SU-DHL-6 (cell line): ENCODE data around the gene RMDN3.

Source experiments
- H2AFZ ChIP-seq: fragments of 200-600 bp; sonication (generic); 2 replicates; pipeline ENCODE4 v1.6.1; 2014; ENCODE audit warnings: low read depth, mild to moderate bottlenecking, moderate library complexity, mixed read lengths, antibody characterized with exemption, low read length; ENCODE audit not compliant: severe bottlenecking
- H3F3A ChIP-seq: fragments of 200-600 bp; shearing (Covaris generic); 2 replicates; pipeline ENCODE4 v1.6.0; 2016; ENCODE audit warnings: antibody characterized with exemption, mild to moderate bottlenecking; ENCODE audit not compliant: insufficient read depth
- H3K27ac ChIP-seq: fragments of 200-600 bp; sonication (generic); 2 replicates; pipeline ENCODE4 v1.5.1; 2016; ENCODE audit warnings: low read depth, mild to moderate bottlenecking, low read length, moderate library complexity, mixed read lengths
- H3K27me3 ChIP-seq: fragments of 200-600 bp; sonication (generic), shearing (Covaris generic); 2 replicates; pipeline ENCODE4 v1.6.0; 2014; ENCODE audit warnings: mild to moderate bottlenecking, low read length
- H3K36me3 ChIP-seq: fragments of 200-600 bp; sonication (generic); 2 replicates; pipeline ENCODE4 v1.6.1; 2014; ENCODE audit warnings: mild to moderate bottlenecking, low read length, mixed read lengths
- H3K4me2 ChIP-seq: fragments of 300-600, 200-600 bp; shearing (Covaris generic), sonication (generic); 2 replicates; pipeline ENCODE4 v1.6.0; 2014; ENCODE audit warnings: low read length, low read depth, mild to moderate bottlenecking; ENCODE audit not compliant: poor library complexity, severe bottlenecking
- H3K4me3 ChIP-seq: fragments of 200-600 bp; sonication (generic); 2 replicates; pipeline ENCODE4 v1.5.1; 2014; ENCODE audit warnings: antibody characterized with exemption, low read length, mild to moderate bottlenecking, mixed read lengths; ENCODE audit not compliant: insufficient read depth, poor library complexity, severe bottlenecking
- H3K79me2 ChIP-seq: fragments of 200-600 bp; sonication (generic); 2 replicates; pipeline ENCODE4 v1.6.1; 2014; ENCODE audit warnings: mild to moderate bottlenecking, low read length, moderate library complexity; ENCODE audit not compliant: insufficient read depth
- H3K9ac ChIP-seq: fragments of 200-600 bp; sonication (generic); 2 replicates; pipeline ENCODE4 v1.7.0; 2014; ENCODE audit warnings: mild to moderate bottlenecking, low read length
- H3K9me2 ChIP-seq: fragments of 200-600 bp; sonication (generic); replicated peaks from 2 replicates; pipeline ENCODE4 v1.6.1; 2014; ENCODE audit warnings: low read length; ENCODE audit not compliant: insufficient read depth
- H3K9me3 ChIP-seq: fragments of 200-600 bp; sonication (generic); 2 replicates; pipeline ENCODE4 v1.6.1; 2014; ENCODE audit warnings: low read length, mixed read lengths; ENCODE audit not compliant: insufficient read depth
- H4K20me1 ChIP-seq: fragments of 200-600 bp; sonication (generic); 2 replicates; pipeline ENCODE4 v1.6.1; 2014; ENCODE audit warnings: low read depth, mild to moderate bottlenecking, antibody characterized with exemption, low read length, moderate library complexity, mixed read lengths
- CTCF ChIP-seq: fragments of 200-600 bp; sonication (generic); IDR thresholded peaks from one replicate; pipeline ENCODE4 v1.5.1; 2017; ENCODE audit warnings: antibody characterized with exemption, mild to moderate bottlenecking, low read length, moderate library complexity; ENCODE audit not compliant: insufficient read depth, poor library complexity, severe bottlenecking
- EZH2phosphoT487 ChIP-seq: fragments of 200-600 bp; sonication (generic), shearing (Covaris generic); conservative IDR thresholded peaks from 2 replicates; pipeline ENCODE4 v1.6.1; 2018; ENCODE audit warnings: mild to moderate bottlenecking, antibody characterized with exemption, low read length, moderate library complexity, mixed read lengths

The RMDN3 gene

DNA sequence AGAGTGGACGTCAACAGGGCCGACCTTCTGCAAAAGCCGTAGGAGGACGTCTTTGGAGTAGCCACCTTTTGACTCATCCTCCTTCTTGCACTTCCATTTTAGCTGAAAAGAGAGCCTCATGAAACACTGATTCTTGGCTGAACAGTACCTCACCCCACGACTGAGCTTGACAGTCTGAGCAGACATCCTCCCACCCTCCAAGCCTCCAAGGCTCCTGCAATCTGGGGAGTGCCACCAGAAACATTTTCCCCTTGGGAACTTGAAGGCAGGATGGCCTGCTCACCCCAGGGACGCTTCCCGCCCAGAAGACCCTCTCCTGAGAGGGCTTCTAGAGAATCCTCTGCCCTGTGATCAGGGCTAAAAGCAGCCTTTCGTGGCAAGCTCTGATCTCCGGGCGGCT lies 20.0 kb upstream of the RMDN3 start:
- Histone ChIP-seq H3K79me2 (peaks cover 2% of the 10 kb centered on the region; the same call in 1 of the 2 replicates), H3K36me3 (no peaks in the 10 kb centered on the region), H3K9ac (no peak overlapping the region), H3K4me3 (no peak overlapping the region), H3F3A (peaks cover 8% of the 10 kb centered on the region), H3K27me3 (no peaks in the 10 kb centered on the region), H2AFZ (no peak overlapping the region), H3K9me3 (no peaks in the 10 kb centered on the region), H3K9me2 (no peaks in the 10 kb centered on the region), H3K4me2 (no peak overlapping the region), H4K20me1 (no peaks in the 10 kb centered on the region), H3K27ac (no peak overlapping the region)
- TF ChIP-seq CTCF, result no peak
- TF ChIP-seq EZH2phosphoT487, result no peak

DNA sequence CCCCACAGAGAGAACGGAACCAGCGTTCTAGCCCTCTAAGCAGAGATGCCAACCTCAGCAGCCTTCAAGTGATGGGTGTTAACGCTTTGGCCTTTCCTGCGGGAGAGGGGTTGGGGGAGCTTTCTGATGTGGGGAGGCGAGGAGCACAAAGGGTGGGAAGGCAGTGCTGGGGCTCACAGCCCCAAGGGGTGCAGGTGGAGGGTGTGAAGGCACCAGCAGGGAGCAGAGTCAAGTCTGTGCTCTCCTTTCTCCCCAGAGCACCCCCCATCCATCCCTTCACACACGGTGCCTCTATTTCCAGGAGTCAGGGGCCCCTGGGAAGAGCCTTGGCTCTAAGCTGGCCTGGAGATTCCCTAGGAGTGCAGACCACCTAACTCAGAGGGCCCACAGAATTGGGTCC lies 18.8 kb upstream of the RMDN3 start:
- Histone ChIP-seq H3K9me3 (no peaks in the 10 kb centered on the region), H2AFZ (no peak overlapping the region), H3K9me2 (no peaks in the 10 kb centered on the region), H3K4me3 (no peak overlapping the region), H3K36me3 (no peaks in the 10 kb centered on the region), H3K4me2 (no peak overlapping the region), H3F3A (peaks cover 19% of the 10 kb centered on the region), H3K27ac (no peak overlapping the region), H3K9ac (no peak overlapping the region), H3K27me3 (no peaks in the 10 kb centered on the region), H4K20me1 (no peaks in the 10 kb centered on the region), H3K79me2 (no peaks in the 10 kb centered on the region)
- TF ChIP-seq CTCF (no peak), EZH2phosphoT487 (no peak)

DNA sequence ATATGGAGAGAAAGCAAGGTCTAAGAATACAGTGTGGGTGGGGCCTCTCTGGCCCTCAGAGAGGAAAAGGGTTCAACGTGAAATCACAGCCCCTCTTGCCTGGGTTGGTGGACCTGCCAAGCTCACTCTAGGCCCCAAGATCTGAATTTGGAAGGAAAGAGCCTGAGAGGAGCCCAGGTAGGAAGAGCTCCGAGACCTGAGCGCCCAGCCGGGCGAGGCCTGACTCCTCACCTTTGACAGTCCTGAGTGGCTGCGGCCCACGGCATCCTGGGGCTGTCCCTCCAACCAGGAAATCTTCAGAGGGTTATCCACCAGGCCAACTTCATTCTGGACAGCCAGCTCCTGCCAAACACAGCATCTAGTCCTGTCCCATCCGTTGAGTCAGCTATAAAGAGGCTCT lies 18.4 kb upstream of the RMDN3 start:
- Histone ChIP-seq H3K27me3 (no peaks in the 10 kb centered on the region), H3K36me3 (no peaks in the 10 kb centered on the region), H3K27ac (no peak overlapping the region), H3K4me2 (no peak overlapping the region), H3F3A (peaks cover 23% of the 10 kb centered on the region), H4K20me1 (no peaks in the 10 kb centered on the region), H3K9ac (no peak overlapping the region), H3K4me3 (no peak overlapping the region), H3K9me3 (no peaks in the 10 kb centered on the region), H3K9me2 (no peaks in the 10 kb centered on the region), H3K79me2 (no peaks in the 10 kb centered on the region), H2AFZ (no peak overlapping the region)
- TF ChIP-seq CTCF, result no peak
- no peak for TF ChIP-seq EZH2phosphoT487
